CD14-positive monocyte (primary cell): ENCODE measurements around the gene PTGDR. TPM values are rescaled to one million over a fixed set of nuclear protein-coding genes. Genes with fewer than 3 reads are reported as not detected.

ENCODE experiments used
- DNase-seq, 3 donors: peaks; one replicate each; pipeline ENCODE4 v3.0.0-alpha.2; 2011 to 2022
- H2AFZ ChIP-seq: 2 replicates; pipeline ENCODE4 v1.6.0; 2012; ENCODE audit warnings: mild to moderate bottlenecking, low read depth, low read length, inconsistent platforms; ENCODE audit not compliant: insufficient read depth, poor library complexity, severe bottlenecking
- H3K27ac ChIP-seq, 2 donors: 1 replicate in 1 of 2; 2 replicates in 1 of 2; pipeline ENCODE4 v1.5.1; 2012 to 2013; ENCODE audit warnings: low read length in 2 of 2, control low read depth in 1 of 2, inconsistent platforms in 1 of 2, low read depth in 1 of 2, mild to moderate bottlenecking in 1 of 2
- H3K27me3 ChIP-seq, 2 donors: one replicate each; pipeline versions ENCODE4 v1.6.0 to v1.6.1; 2011 to 2013; ENCODE audit warnings: low read length in 2 of 2; ENCODE audit not compliant: control insufficient read depth in 2 of 2, insufficient read depth in 2 of 2
- H3K36me3 ChIP-seq, 2 donors: replicated peaks in 1 of 2; 1 replicate in 1 of 2; 2 replicates in 1 of 2; pipeline versions ENCODE4 v1.5.1 to v1.6.1; 2012 to 2013; ENCODE audit warnings: low read length in 2 of 2, control low read depth in 1 of 2, inconsistent platforms in 1 of 2, mild to moderate bottlenecking in 1 of 2; ENCODE audit not compliant: insufficient read depth in 2 of 2, control insufficient read depth in 1 of 2
- H3K4me1 ChIP-seq, 2 donors: 1 replicate in 1 of 2; 2 replicates in 1 of 2; pipeline versions ENCODE4 v1.5.1 to v1.6.1; 2012 to 2013; ENCODE audit warnings: low read length in 2 of 2, control low read depth in 1 of 2, inconsistent platforms in 1 of 2, mild to moderate bottlenecking in 1 of 2, moderate library complexity in 1 of 2; ENCODE audit not compliant: insufficient read depth in 2 of 2, control insufficient read depth in 1 of 2
- H3K4me2 ChIP-seq: replicated peaks from 2 replicates; pipeline ENCODE3; 2012; ENCODE audit warnings: low read length, moderate library complexity, mild to moderate bottlenecking; ENCODE audit not compliant: poor library complexity, severe bottlenecking; ENCODE audit errors: extremely low read depth
- H3K4me3 ChIP-seq, 3 experiments: fragments of 200-600 bp in 1 of 3; sonication (generic) in 1 of 3; replicated peaks in 1 of 3; 1 replicate in 2 of 3; 2 replicates in 1 of 3; pipeline ENCODE4 v1.5.1; 2011 to 2013; ENCODE audit warnings: low read length in 3 of 3, mild to moderate bottlenecking in 3 of 3, control low read depth in 2 of 3, low read depth in 2 of 3, inconsistent platforms in 1 of 3, moderate library complexity in 1 of 3
- H3K79me2 ChIP-seq: 2 replicates; pipeline ENCODE4 v1.6.0; 2012; ENCODE audit warnings: mild to moderate bottlenecking, control low read depth, inconsistent platforms, low read length, moderate library complexity; ENCODE audit not compliant: insufficient read depth
- H3K9ac ChIP-seq: 2 replicates; pipeline ENCODE4 v1.6.0; 2017; ENCODE audit warnings: low read length, mild to moderate bottlenecking; ENCODE audit not compliant: insufficient read depth, poor library complexity, severe bottlenecking
- H3K9me3 ChIP-seq, 2 donors: replicated peaks in 1 of 2; 1 replicate in 1 of 2; 2 replicates in 1 of 2; pipeline versions ENCODE4 v1.5.1 to v1.6.1; 2012 to 2013; ENCODE audit warnings: low read length in 2 of 2, control low read depth in 1 of 2; ENCODE audit not compliant: control insufficient read depth in 1 of 2, insufficient read depth in 1 of 2
- H4K20me1 ChIP-seq: 2 replicates; pipeline ENCODE4 v1.6.0; 2012; ENCODE audit warnings: mild to moderate bottlenecking, low read length, control low read depth, moderate library complexity; ENCODE audit not compliant: insufficient read depth
- H3K27ac Mint-ChIP-seq, 7 donors: one replicate each; pipeline ENCODE4 v1.8.0; 2020; ENCODE audit warnings: mild to moderate bottlenecking in 7 of 7, mixed read lengths in 7 of 7, moderate library complexity in 6 of 7, inconsistent platforms in 2 of 7
- H3K27me3 Mint-ChIP-seq, 3 donors: one replicate each; pipeline ENCODE4 v1.8.0; 2021 to 2022; ENCODE audit warnings: low read depth in 3 of 3, mild to moderate bottlenecking in 3 of 3, mixed read lengths in 3 of 3, moderate library complexity in 3 of 3, inconsistent platforms in 1 of 3
- H3K36me3 Mint-ChIP-seq, 2 donors: one replicate each; pipeline ENCODE4 v1.8.0; 2020; ENCODE audit warnings: mixed read lengths in 2 of 2, inconsistent platforms in 1 of 2, mild to moderate bottlenecking in 1 of 2
- H3K4me1 Mint-ChIP-seq: one replicate; pipeline ENCODE4 v1.8.0; 2020; ENCODE audit warnings: mild to moderate bottlenecking, mixed read lengths
- H3K4me3 Mint-ChIP-seq, 2 donors: one replicate each; pipeline ENCODE4 v1.8.0; 2020; ENCODE audit warnings: mild to moderate bottlenecking in 2 of 2, mixed read lengths in 2 of 2, moderate library complexity in 1 of 2
- H3K9me3 Mint-ChIP-seq, 7 donors: one replicate each; pipeline ENCODE4 v1.8.0; 2020 to 2022; ENCODE audit warnings: mixed read lengths in 7 of 7, mild to moderate bottlenecking in 6 of 7, moderate library complexity in 6 of 7, inconsistent platforms in 2 of 7
- CTCF ChIP-seq: fragments of 200-600 bp; IDR thresholded peaks from one replicate; pipeline ENCODE4 v1.8.0; 2022; ENCODE audit warnings: antibody characterized with exemption, mild to moderate bottlenecking
- WGBS: methylation state at CpG from one replicate; pipeline ENCODE4 v1.1.5; 2013; ENCODE audit warnings: missing lambda C conversion rate; ENCODE audit not compliant: insufficient coverage; 5-methylcytosine and 5-hydroxymethylcytosine counted together
- intact Hi-C, 2 donors: fragments of 100-400 bp; cut with micrococcal nuclease; formaldehyde crosslinking; loops; one replicate each; pipeline versions ENCODE4 v1.15.0 to v1.15.1; 2023
- polyA plus RNA-seq, 3 donors: library from polyadenylated mRNA; depleted of rRNA in 1 of 3; unstranded in 2 of 3; stranded (reverse) in 1 of 3; fragments of 300-500 nt in 2 of 3; fragments of >200 nt in 1 of 3; fragmentation: Illumina TruSeq in 2 of 3; gene quantifications; 1 replicate in 2 of 3; 2 replicates in 1 of 3; pipeline ENCODE4 v1.2.3, GENCODE V29; 2012 to 2021

The PTGDR gene
- polyA plus RNA-seq, 3 donors = not detected

- H3K4me3 Mint-ChIP-seq = no peak overlapping the region
- no peaks in the 10 kb centered on the region for H3K36me3 Mint-ChIP-seq
- H3K36me3 ChIP-seq = no peaks in the 10 kb centered on the region
- H3K9ac ChIP-seq = no peak overlapping the region
- DNase-seq = no peak
- no CpG with 5 or more reads among the region's 4 CpGs for WGBS
- no peak for TF ChIP-seq CTCF
- no peak overlapping the region for H3K4me2 ChIP-seq
- H3K4me1 ChIP-seq = peaks cover 7 to 9% of the 10 kb centered on the region in 2 donors
- no peak overlapping the region for H3K27ac ChIP-seq
- no peak overlapping the region for H2AFZ ChIP-seq
- peaks cover 11% of the 10 kb centered on the region for H3K4me1 Mint-ChIP-seq
- H3K9me3 Mint-ChIP-seq = peaks cover 0 to 2% (median 0%) of the 10 kb centered on the region in 7 donors
- H3K27ac Mint-ChIP-seq = no peak overlapping the region
- H4K20me1 ChIP-seq = no peaks in the 10 kb centered on the region
- intact Hi-C loops = loop anchor here in 1 of 2 donors (5.0 kb wide), 1 partner anchor 190 kb away; no protein-coding TSS in a partner anchor
- no peaks in the 10 kb centered on the region for H3K9me3 ChIP-seq
- no peaks in the 10 kb centered on the region for H3K79me2 ChIP-seq
- peaks cover 0 to 4% (median 0%) of the 10 kb centered on the region in 3 donors for H3K27me3 Mint-ChIP-seq
- no peaks in the 10 kb centered on the region for H3K27me3 ChIP-seq
- H3K4me3 ChIP-seq = no peak overlapping the region
Measured at GRCh38 chr14:52286661-52287649, 19.5 kb downstream of the PTGDR start.

- no peaks in the 10 kb centered on the region for H3K27me3 ChIP-seq
- no peak overlapping the region for H3K27ac ChIP-seq
- H3K4me3 ChIP-seq = no peak overlapping the region
- H3K79me2 ChIP-seq = no peaks in the 10 kb centered on the region
- H3K4me2 ChIP-seq = no peak overlapping the region
- no peaks in the 10 kb centered on the region for H4K20me1 ChIP-seq
- H3K36me3 ChIP-seq = no peaks in the 10 kb centered on the region
- no peaks in the 10 kb centered on the region for H3K36me3 Mint-ChIP-seq
- no peak for TF ChIP-seq CTCF
- no peaks in the 10 kb centered on the region for H3K9me3 ChIP-seq
- H3K9me3 Mint-ChIP-seq = no peaks in the 10 kb centered on the region
- peaks cover 0 to 4% of the 10 kb centered on the region in 2 donors for H3K4me1 ChIP-seq
- no peak for DNase-seq
- H2AFZ ChIP-seq = no peak overlapping the region
- no peaks in the 10 kb centered on the region for H3K27me3 Mint-ChIP-seq
- intact Hi-C loops = loop anchor here (5.0 to 10.0 kb wide), 2 partner anchors 168 to 176 kb away; no protein-coding TSS in a partner anchor
- H3K4me1 Mint-ChIP-seq = peaks cover 8% of the 10 kb centered on the region
- H3K9ac ChIP-seq = no peak overlapping the region
- WGBS = no CpG with 5 or more reads among the region's 2 CpGs
- H3K4me3 Mint-ChIP-seq = no peak overlapping the region
- H3K27ac Mint-ChIP-seq = no peak overlapping the region
Measured at GRCh38 chr14:52296378-52296777, 28.9 kb downstream of the PTGDR start.
